ENCODE data around the gene PLK5.

DNA sequence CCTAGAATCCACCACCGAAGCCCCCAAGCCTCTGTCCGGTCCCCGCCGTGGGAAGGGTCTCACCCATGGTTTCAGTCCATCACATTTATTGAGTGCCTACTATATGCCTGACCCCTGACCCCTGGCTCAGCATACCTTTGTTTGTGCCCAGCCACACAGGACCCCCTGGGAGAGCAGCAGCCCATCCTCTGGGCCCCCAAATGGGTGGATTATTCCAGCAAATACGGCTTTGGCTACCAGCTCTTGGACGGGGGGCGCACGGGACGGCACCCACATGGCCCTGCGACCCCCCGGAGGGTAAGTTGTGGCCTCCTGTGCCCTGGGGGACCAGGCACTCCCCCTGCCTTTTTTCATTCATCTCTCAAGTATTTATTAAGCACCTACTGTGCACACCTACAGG, 7.7 kb downstream of the PLK5 start:
- TF ChIP-seq CTCF (IDR thresholded peaks at IDR 0.05) (no peak), POLR2A (IDR thresholded peaks at IDR 0.05) (no peak)
